Subcutaneous abdominal adipose tissue (tissue), 5 donors: Measurements from ENCODE around the gene KCNJ10.

Experiments used
- H3K27ac ChIP-seq: one replicate; pipeline ENCODE4 v1.7.0; 2013; ENCODE audit warnings: low read depth, mild to moderate bottlenecking, inconsistent platforms, low read length, moderate library complexity
- H3K27me3 ChIP-seq, 5 donors: one replicate each; pipeline ENCODE4 v1.7.0; 2013; ENCODE audit warnings: low read length in 5 of 5, inconsistent platforms in 1 of 5; ENCODE audit not compliant: control insufficient read depth in 5 of 5, insufficient read depth in 4 of 5
- H3K36me3 ChIP-seq, 5 donors: one replicate each; pipeline ENCODE4 v1.7.0; 2013; ENCODE audit warnings: low read length in 5 of 5; ENCODE audit not compliant: control insufficient read depth in 5 of 5, insufficient read depth in 5 of 5
- H3K4me1 ChIP-seq, 5 donors: one replicate each; pipeline ENCODE4 v1.7.0; 2013; ENCODE audit warnings: low read length in 5 of 5, mild to moderate bottlenecking in 3 of 5, moderate library complexity in 1 of 5; ENCODE audit not compliant: control insufficient read depth in 5 of 5, insufficient read depth in 5 of 5
- H3K4me3 ChIP-seq, 5 donors: one replicate each; pipeline ENCODE4 v1.7.0; 2013; ENCODE audit warnings: low read length in 5 of 5, low read depth in 1 of 5
- H3K9ac ChIP-seq, 5 donors: one replicate each; pipeline ENCODE4 v1.7.0; 2013; ENCODE audit warnings: low read length in 5 of 5, mild to moderate bottlenecking in 4 of 5, moderate library complexity in 3 of 5
- H3K9me3 ChIP-seq, 5 donors: one replicate each; pipeline ENCODE4 v1.7.0; 2013; ENCODE audit warnings: low read length in 5 of 5; ENCODE audit not compliant: control insufficient read depth in 5 of 5
- donor health status: healthy.
- donor health status: healthy.
- donor health status: healthy.
- donor health status: healthy.
- donor health status: healthy.

Gene KCNJ10

GRCh38 chr1:160011781-160012180 lies 58.2 kb downstream of the KCNJ10 start:
- no peaks in the 10 kb centered on the region for H3K4me1 ChIP-seq
- peaks cover 0 to 6% (median 0%) of the 10 kb centered on the region in 5 donors for H3K27me3 ChIP-seq
- H3K27ac ChIP-seq = no peak overlapping the region
- no peaks in the 10 kb centered on the region for H3K36me3 ChIP-seq
- H3K9ac ChIP-seq = no peak overlapping the region
- no peaks in the 10 kb centered on the region for H3K9me3 ChIP-seq
- no peak overlapping the region for H3K4me3 ChIP-seq

- H3K9me3 ChIP-seq = no peaks in the 10 kb centered on the region
- H3K27ac ChIP-seq = no peak overlapping the region
- H3K9ac ChIP-seq = no peak overlapping the region
- H3K36me3 ChIP-seq = no peaks in the 10 kb centered on the region
- H3K27me3 ChIP-seq = peaks cover 0 to 6% (median 0%) of the 10 kb centered on the region in 5 donors
- no peak overlapping the region for H3K4me3 ChIP-seq
- H3K4me1 ChIP-seq = no peaks in the 10 kb centered on the region
Measured at GRCh38 chr1:160009801-160010200, 60.2 kb downstream of the KCNJ10 start.

- Histone ChIP-seq H3K36me3 (no peaks in the 10 kb centered on the region), H3K4me1 (no peaks in the 10 kb centered on the region), H3K27me3 (peaks cover 0 to 6% (median 0%) of the 10 kb centered on the region in 5 donors), H3K9ac (no peak overlapping the region), H3K4me3 (no peak overlapping the region), H3K27ac (no peak overlapping the region), H3K9me3 (no peaks in the 10 kb centered on the region)
Measured at GRCh38 chr1:160009081-160009480, 60.9 kb downstream of the KCNJ10 start.

DNA sequence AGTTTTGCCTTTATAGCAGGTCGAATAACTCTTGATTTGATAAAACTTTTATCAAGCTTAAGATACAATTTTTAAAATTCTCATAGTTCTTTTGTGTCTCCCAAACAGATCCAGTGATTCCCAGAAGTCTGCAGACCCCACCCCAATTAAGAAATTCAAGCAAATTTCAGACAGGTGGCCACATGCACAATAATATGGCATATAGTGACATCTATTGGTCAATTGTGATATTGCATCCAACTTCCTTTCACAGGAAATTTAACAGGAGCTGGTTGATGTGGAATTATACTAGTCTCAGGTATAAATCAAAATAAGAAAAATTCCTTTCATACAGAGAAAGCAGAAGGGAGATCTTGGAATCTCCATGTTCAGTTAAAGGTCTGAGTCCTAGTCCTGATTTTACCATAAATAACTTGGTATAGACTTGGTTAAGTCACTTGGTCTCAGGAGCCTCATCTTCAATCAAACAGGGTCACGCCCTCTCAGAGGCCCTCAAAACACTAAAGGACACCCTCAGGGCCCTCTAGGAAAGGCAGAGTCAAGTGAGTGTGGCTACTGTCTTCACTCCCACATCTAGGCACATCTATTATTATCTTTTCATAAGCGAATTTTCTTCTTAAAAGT lies 62.3 kb downstream of the KCNJ10 start:
- H3K4me1 ChIP-seq = no peaks in the 10 kb centered on the region
- H3K4me3 ChIP-seq = no peak overlapping the region

DNA sequence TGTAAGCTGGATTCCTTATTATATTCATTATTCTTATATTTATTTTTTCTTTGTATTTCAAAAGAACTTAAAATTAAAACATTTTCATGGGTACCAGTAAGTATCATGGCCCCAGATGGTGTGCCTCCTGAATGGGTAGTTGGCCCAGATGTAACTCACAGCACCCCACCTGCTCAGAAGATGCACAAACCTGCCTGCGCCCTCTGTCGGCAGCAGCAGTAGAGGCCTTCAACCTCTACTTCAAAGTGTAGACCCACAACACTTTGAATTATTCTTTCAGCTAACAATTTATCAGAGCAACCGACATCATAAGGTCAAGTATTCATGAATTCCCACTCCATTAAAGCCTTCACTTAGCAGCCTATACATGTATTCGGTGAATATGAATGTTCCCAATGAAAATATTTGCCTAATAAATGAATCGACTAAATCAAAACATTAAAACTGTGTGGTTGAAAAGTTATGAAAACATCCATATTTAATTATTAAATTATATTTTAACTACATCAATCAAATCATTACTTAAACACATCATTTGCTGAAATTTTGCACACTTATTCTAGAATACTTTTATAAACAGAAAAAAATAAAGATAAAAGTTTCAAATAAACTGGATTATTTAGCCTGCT lies 63.5 kb downstream of the KCNJ10 start:
- Histone ChIP-seq H3K9me3 (no peaks in the 10 kb centered on the region), H3K27ac (no peak overlapping the region), H3K4me1 (no peaks in the 10 kb centered on the region), H3K36me3 (no peaks in the 10 kb centered on the region), H3K27me3 (peaks cover 0 to 4% (median 0%) of the 10 kb centered on the region in 5 donors), H3K4me3 (no peak overlapping the region), H3K9ac (no peak overlapping the region)

More for the DNA sequence above, 62.3 kb downstream of the KCNJ10 start:
- no peaks in the 10 kb centered on the region for H3K9me3 ChIP-seq
- no peak overlapping the region for H3K27ac ChIP-seq
- peaks cover 0 to 6% (median 0%) of the 10 kb centered on the region in 5 donors for H3K27me3 ChIP-seq
- H3K36me3 ChIP-seq = no peaks in the 10 kb centered on the region
- no peak overlapping the region for H3K9ac ChIP-seq

- H3K36me3 ChIP-seq = no peaks in the 10 kb centered on the region
- no peaks in the 10 kb centered on the region for H3K4me1 ChIP-seq
- H3K4me3 ChIP-seq = no peak overlapping the region
- no peaks in the 10 kb centered on the region for H3K9me3 ChIP-seq
- peaks cover 0 to 4% (median 0%) of the 10 kb centered on the region in 5 donors for H3K27me3 ChIP-seq
- no peak overlapping the region for H3K27ac ChIP-seq
- H3K9ac ChIP-seq = no peak overlapping the region
Measured at GRCh38 chr1:160005070-160005469, 64.9 kb downstream of the KCNJ10 start.

GRCh38 chr1:160004425-160004824 lies 65.5 kb downstream of the KCNJ10 start:
- Histone ChIP-seq H3K4me1 (no peaks in the 10 kb centered on the region), H3K9ac (no peak overlapping the region), H3K4me3 (no peak overlapping the region), H3K9me3 (no peaks in the 10 kb centered on the region), H3K36me3 (no peaks in the 10 kb centered on the region), H3K27me3 (peaks cover 0 to 4% (median 0%) of the 10 kb centered on the region in 5 donors), H3K27ac (no peak overlapping the region)

- no peaks in the 10 kb centered on the region for H3K36me3 ChIP-seq
- H3K4me3 ChIP-seq = no peak overlapping the region
- peaks cover 0 to 4% (median 0%) of the 10 kb centered on the region in 5 donors for H3K27me3 ChIP-seq
- no peak overlapping the region for H3K9ac ChIP-seq
- no peaks in the 10 kb centered on the region for H3K9me3 ChIP-seq
- H3K4me1 ChIP-seq = no peaks in the 10 kb centered on the region
- H3K27ac ChIP-seq = no peak overlapping the region
Measured at GRCh38 chr1:160004001-160004400, 66.0 kb downstream of the KCNJ10 start.

- H3K27me3 ChIP-seq = peaks cover 0 to 4% (median 0%) of the 10 kb centered on the region in 5 donors
- H3K27ac ChIP-seq = no peak overlapping the region
- H3K9me3 ChIP-seq = no peaks in the 10 kb centered on the region
- H3K4me3 ChIP-seq = no peak overlapping the region
- no peaks in the 10 kb centered on the region for H3K4me1 ChIP-seq
- no peak overlapping the region for H3K9ac ChIP-seq
- no peaks in the 10 kb centered on the region for H3K36me3 ChIP-seq
Measured at GRCh38 chr1:160001440-160001839, 68.5 kb downstream of the KCNJ10 start.

- Histone ChIP-seq H3K4me1 (no peaks in the 10 kb centered on the region), H3K36me3 (no peaks in the 10 kb centered on the region), H3K9me3 (no peaks in the 10 kb centered on the region), H3K4me3 (no peak overlapping the region), H3K27ac (no peak overlapping the region), H3K9ac (no peak overlapping the region), H3K27me3 (no peaks in the 10 kb centered on the region)
Measured at GRCh38 chr1:159999204-159999603, 70.8 kb downstream of the KCNJ10 start.
